Glomerular visceral epithelial cell (primary cell): ENCODE data around the gene CASP9.
"Not testable (repeated sequence)": the region's sequence is repeated elsewhere in the genome, so short reads cannot be mapped to it uniquely, and the experiment has no call there.

Source experiments
- DNase-seq: peaks from one replicate; pipeline ENCODE4 v3.0.0-alpha.2; 2016; ENCODE audit errors: extremely low spot score

Gene CASP9

GRCh38 chr1:15526021-15526489 lies 2.0 kb upstream of the CASP9 start:
- no peak for DNase-seq

GRCh38 chr1:15525050-15526020 lies 1.3 kb upstream of the CASP9 start:
- no peak for DNase-seq

GRCh38 chr1:15524283-15525049 lies 451 bp upstream of the CASP9 start:
- peak; percentile 99 for DNase-seq

GRCh38 chr1:15523104-15524020 lies 653 bp downstream of the CASP9 start:
- DNase-seq: no peak

GRCh38 chr1:15522551-15522950 lies 1.5 kb downstream of the CASP9 start:
- DNase-seq: no peak

DNA sequence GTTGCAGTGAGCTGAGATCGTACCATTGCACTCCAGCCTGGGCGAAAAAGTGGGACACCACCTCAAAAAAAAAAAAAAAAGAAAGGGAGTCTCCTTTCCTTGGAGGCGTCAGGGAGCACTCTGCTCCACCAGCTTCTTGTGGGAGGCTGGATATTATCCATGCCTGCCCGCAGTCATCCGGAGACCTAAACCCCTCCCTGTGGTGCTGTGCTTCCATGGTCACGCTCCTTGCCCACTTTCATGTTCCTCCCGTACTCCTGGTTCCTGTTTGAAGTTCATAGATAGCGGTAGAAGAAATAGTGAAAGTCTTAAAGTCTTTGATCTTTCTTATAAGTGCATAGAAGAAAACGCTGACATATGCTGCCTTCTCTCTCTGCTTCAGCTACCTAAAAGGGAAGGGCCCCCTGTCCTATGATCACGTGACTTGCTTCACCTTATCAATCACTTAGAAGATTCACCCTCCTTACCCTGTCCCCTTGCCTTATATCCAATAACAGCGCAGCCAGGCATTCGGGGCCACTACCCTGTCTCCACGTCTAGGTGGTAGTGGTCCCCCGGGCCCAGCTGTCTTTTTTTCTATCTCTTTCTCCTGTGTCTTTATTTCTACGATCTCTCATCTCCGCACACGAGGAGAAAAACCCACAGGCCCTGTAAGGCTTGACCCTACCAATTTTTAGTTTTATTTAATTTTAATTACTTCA lies 2.7 kb downstream of the CASP9 start:
- not testable (repeated sequence) for DNase-seq

- no peak for DNase-seq
These were observed 4.4 kb downstream of the CASP9 start for GRCh38 chr1:15519625-15520024.

DNA sequence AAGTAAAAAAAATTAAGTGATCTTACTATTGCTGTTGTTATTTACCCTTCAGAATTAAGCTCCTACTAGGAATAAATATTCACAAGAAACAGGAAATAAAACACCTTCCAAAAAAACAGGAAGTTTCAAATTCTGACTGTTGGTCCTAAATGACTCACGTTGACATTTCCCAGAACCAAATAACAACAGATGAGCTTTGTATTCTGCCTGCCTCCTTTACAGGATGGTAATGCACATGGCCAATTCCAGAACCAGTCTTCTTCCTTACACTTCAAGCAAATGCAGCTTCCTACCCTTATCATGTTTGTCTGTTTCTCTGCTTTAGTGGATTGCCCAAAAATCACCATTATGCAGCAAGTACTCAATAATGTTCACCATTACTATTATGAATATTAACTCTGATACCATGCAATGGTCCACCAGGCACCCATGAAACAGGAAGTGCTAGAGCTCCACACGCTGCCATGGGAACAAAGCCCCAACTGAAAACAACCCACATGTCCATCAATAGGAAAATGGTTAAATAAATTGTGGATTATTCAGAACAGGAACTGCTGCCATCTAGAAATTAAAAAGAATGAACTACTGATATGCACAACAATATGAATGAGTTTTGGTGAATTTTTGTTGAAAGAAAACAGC lies 8.9 kb downstream of the CASP9 start:
- DNase-seq: no peak

DNA sequence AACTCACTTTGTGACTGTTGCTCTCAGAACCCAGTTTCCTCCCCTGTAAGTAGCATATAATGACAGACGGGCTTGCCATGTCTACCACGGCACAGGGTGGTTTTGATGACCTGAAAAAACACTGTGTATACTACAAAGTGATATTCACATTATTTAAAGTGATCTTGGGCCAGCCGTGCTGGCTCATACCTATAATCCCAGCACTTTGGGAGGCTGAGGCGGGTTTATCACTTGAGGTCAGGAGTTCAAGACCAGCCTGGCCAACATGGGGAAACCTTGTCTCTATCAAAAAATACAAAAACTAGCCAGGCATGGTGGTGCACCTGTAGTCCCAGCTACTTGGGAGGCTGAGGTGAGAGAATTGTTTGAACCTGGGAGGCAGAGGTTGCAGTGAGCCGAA lies 9.5 kb downstream of the CASP9 start:
- DNase-seq: not testable (repeated sequence)

GRCh38 chr1:15513919-15514318 lies 10.1 kb downstream of the CASP9 start:
- no peak for DNase-seq

DNA sequence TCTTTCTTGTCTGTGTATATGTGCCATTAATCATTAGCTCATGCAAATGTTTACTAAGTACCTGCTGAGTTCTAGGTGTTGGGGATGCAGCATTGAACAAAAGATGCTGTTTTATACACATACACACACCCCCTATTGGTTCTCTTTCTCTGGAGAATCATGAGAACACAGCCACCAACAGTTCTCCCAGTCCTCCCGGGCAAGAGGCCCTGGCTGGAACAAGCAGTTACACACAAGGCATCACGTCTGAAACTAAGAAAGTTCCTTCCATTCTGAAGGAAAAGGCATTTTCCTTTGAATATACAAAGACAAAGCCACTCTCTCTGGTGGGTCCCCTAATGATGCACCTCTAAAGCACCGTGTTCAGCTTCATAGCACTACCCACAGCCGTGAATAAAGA lies 10.8 kb downstream of the CASP9 start:
- DNase-seq: no peak

GRCh38 chr1:15510611-15511405 lies 13.2 kb downstream of the CASP9 start:
- no peak for DNase-seq

GRCh38 chr1:15509586-15509985 lies 14.4 kb downstream of the CASP9 start:
- DNase-seq: no peak

DNA sequence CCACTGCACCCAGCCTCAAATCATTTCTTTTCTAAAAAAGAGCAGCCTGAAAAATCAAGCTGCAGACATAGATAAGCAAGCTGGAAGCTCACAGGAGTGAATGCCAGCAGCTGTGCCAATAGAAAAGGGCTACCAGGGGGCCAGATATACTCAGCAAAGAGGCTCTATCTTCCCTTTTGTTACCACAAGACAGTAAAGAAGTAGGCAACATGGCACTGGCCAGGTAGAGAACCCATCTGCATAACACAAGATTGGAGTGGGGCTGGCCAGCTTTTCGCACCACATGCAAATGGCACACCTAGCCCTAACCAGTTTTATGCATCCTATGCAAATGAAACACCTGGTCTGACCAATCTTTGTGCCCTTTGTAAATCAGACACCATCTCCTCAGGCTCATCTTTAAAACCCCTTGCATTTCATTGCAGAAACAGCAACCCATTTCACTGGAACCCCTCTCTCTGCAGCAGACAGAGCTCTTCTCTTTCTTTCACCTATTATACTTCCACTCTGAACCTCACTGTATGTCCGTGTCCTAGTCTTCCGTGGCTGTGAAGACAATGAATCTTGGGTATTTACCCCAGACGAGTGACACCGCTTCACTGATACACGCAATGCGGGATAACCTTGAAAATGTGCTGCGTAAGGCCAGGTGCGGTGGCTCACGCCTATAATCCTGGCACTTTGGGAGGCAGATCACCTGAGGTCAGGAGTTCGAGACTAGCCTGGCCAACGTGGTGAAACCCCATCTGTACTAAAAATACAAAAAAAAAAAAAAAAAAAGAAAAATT lies 15.1 kb downstream of the CASP9 start:
- no peak for DNase-seq

GRCh38 chr1:15507278-15507677 lies 16.7 kb downstream of the CASP9 start:
- no peak for DNase-seq

DNA sequence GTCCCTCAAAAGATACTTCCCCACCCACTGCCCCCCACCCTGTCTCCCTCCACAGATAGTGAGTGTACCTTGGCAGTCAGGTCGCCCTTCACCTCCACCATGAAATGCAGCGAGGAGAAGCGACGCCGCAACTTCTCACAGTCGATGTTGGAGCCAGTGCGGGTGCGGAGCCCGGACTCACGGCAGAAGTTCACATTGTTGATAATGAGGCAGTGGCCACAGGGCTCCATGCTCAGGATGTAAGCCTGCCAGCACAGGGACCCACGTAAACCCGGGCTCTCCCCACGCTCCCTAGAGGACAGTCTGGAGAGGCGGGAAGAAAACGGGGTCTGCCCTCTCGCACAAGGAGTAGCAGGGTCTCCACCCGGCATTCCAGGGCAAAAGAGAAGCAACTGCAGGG lies 17.2 kb downstream of the CASP9 start:
- no peak for DNase-seq

GRCh38 chr1:15504436-15504835 lies 19.6 kb downstream of the CASP9 start:
- no peak for DNase-seq

- peak; percentile 34 for DNase-seq
These were observed 22.6 kb downstream of the CASP9 start for GRCh38 chr1:15501208-15502032.
